ENCODE measurements around the gene FIGN. TPM values are rescaled to one million over a fixed set of nuclear protein-coding genes. Genes with fewer than 3 reads are reported as not detected.

Gene FIGN
- total RNA-seq, 2 experiments from 2014 or later: not detected

- no peak for DNase-seq
- Mint-ChIP-seq H3K4me1 (no peaks in the 10 kb centered on the region), H3K27ac (no peak overlapping the region), H3K9me3 (no peaks in the 10 kb centered on the region), H3K27me3 (no peaks in the 10 kb centered on the region), H3K4me3 (no peak overlapping the region), H3K36me3 (ENCODE audit: low read depth) (no peaks in the 10 kb centered on the region)
- POLR2A ChIA-PET: no interaction called here
- CTCF ChIA-PET: no interaction called here
Measured at GRCh38 chr2:163692081-163692480, 43.7 kb downstream of the FIGN start.

GRCh38 chr2:163690896-163691295 lies 44.9 kb downstream of the FIGN start:
- H3K4me3 Mint-ChIP-seq: no peak overlapping the region
- no peaks in the 10 kb centered on the region for H3K9me3 Mint-ChIP-seq
- ChIA-PET POLR2A (no interaction called here), CTCF (no interaction called here)
- no peaks in the 10 kb centered on the region for H3K4me1 Mint-ChIP-seq
- no peaks in the 10 kb centered on the region for H3K27me3 Mint-ChIP-seq
- no peak for DNase-seq
- no peak overlapping the region for H3K27ac Mint-ChIP-seq
- no peaks in the 10 kb centered on the region for H3K36me3 Mint-ChIP-seq (ENCODE audit: low read depth)

GRCh38 chr2:163687217-163687616 lies 48.6 kb downstream of the FIGN start:
- CTCF ChIA-PET: no interaction called here

GRCh38 chr2:163686289-163686688 lies 49.5 kb downstream of the FIGN start:
- POLR2A ChIA-PET: no interaction called here
- CTCF ChIA-PET: no interaction called here
- H3K4me1 Mint-ChIP-seq: no peaks in the 10 kb centered on the region
- no peaks in the 10 kb centered on the region for H3K27me3 Mint-ChIP-seq
- H3K36me3 Mint-ChIP-seq (ENCODE audit: low read depth): no peaks in the 10 kb centered on the region
- no peak for DNase-seq
- H3K9me3 Mint-ChIP-seq: no peaks in the 10 kb centered on the region
- H3K4me3 Mint-ChIP-seq: no peak overlapping the region
- H3K27ac Mint-ChIP-seq: no peak overlapping the region

More at GRCh38 chr2:163687217-163687616, 48.6 kb downstream of the FIGN start:
- POLR2A ChIA-PET: no interaction called here
- H3K36me3 Mint-ChIP-seq (ENCODE audit: low read depth): no peaks in the 10 kb centered on the region
- no peaks in the 10 kb centered on the region for H3K9me3 Mint-ChIP-seq
- no peaks in the 10 kb centered on the region for H3K4me1 Mint-ChIP-seq
- H3K4me3 Mint-ChIP-seq: no peak overlapping the region
- no peak for DNase-seq
- H3K27ac Mint-ChIP-seq: no peak overlapping the region
- no peaks in the 10 kb centered on the region for H3K27me3 Mint-ChIP-seq

GRCh38 chr2:163682695-163683094 lies 53.1 kb downstream of the FIGN start:
- Mint-ChIP-seq H3K36me3 (ENCODE audit: low read depth) (no peaks in the 10 kb centered on the region), H3K27me3 (no peaks in the 10 kb centered on the region), H3K27ac (no peak overlapping the region), H3K4me1 (no peaks in the 10 kb centered on the region), H3K4me3 (no peak overlapping the region), H3K9me3 (no peaks in the 10 kb centered on the region)
- CTCF ChIA-PET: no interaction called here
- POLR2A ChIA-PET: no interaction called here
- no peak for DNase-seq

GRCh38 chr2:163681745-163682144 lies 54.1 kb downstream of the FIGN start:
- H3K27me3 Mint-ChIP-seq: no peaks in the 10 kb centered on the region
- no peak for DNase-seq
- no peaks in the 10 kb centered on the region for H3K9me3 Mint-ChIP-seq
- no peak overlapping the region for H3K4me3 Mint-ChIP-seq
- ChIA-PET CTCF (no interaction called here), POLR2A (no interaction called here)
- no peak overlapping the region for H3K27ac Mint-ChIP-seq
- H3K4me1 Mint-ChIP-seq: no peaks in the 10 kb centered on the region
- H3K36me3 Mint-ChIP-seq (ENCODE audit: low read depth): no peaks in the 10 kb centered on the region

- no peaks in the 10 kb centered on the region for H3K27me3 Mint-ChIP-seq
- H3K9me3 Mint-ChIP-seq: no peaks in the 10 kb centered on the region
- no peaks in the 10 kb centered on the region for H3K36me3 Mint-ChIP-seq (ENCODE audit: low read depth)
- ChIA-PET CTCF (no interaction called here), POLR2A (no interaction called here)
- H3K4me3 Mint-ChIP-seq: no peak overlapping the region
- no peak overlapping the region for H3K27ac Mint-ChIP-seq
- no peaks in the 10 kb centered on the region for H3K4me1 Mint-ChIP-seq
- DNase-seq: no peak
Measured at GRCh38 chr2:163675388-163675787, 60.4 kb downstream of the FIGN start.

GRCh38 chr2:163673522-163673921 lies 62.3 kb downstream of the FIGN start:
- H3K9me3 Mint-ChIP-seq: no peaks in the 10 kb centered on the region
- POLR2A ChIA-PET: no interaction called here
- DNase-seq: no peak
- no peaks in the 10 kb centered on the region for H3K36me3 Mint-ChIP-seq (ENCODE audit: low read depth)
- no peak overlapping the region for H3K27ac Mint-ChIP-seq
- CTCF ChIA-PET: no interaction called here
- H3K4me3 Mint-ChIP-seq: no peak overlapping the region
- H3K27me3 Mint-ChIP-seq: no peaks in the 10 kb centered on the region
- H3K4me1 Mint-ChIP-seq: no peaks in the 10 kb centered on the region

GRCh38 chr2:163670929-163671328 lies 64.9 kb downstream of the FIGN start:
- CTCF ChIA-PET: no interaction called here
- no peak for DNase-seq
- Mint-ChIP-seq H3K27ac (no peak overlapping the region), H3K36me3 (ENCODE audit: low read depth) (no peaks in the 10 kb centered on the region), H3K9me3 (no peaks in the 10 kb centered on the region), H3K4me3 (no peak overlapping the region), H3K27me3 (no peaks in the 10 kb centered on the region), H3K4me1 (no peaks in the 10 kb centered on the region)
- POLR2A ChIA-PET: no interaction called here

GRCh38 chr2:163669506-163669905 lies 66.3 kb downstream of the FIGN start:
- Mint-ChIP-seq H3K36me3 (ENCODE audit: low read depth) (no peaks in the 10 kb centered on the region), H3K4me1 (no peaks in the 10 kb centered on the region), H3K9me3 (no peaks in the 10 kb centered on the region), H3K27ac (no peak overlapping the region), H3K27me3 (no peaks in the 10 kb centered on the region), H3K4me3 (no peak overlapping the region)
- ChIA-PET CTCF (no interaction called here), POLR2A (no interaction called here)
- no peak for DNase-seq

GRCh38 chr2:163667064-163667887 lies 68.5 kb downstream of the FIGN start:
- H3K9me3 Mint-ChIP-seq: no peaks in the 10 kb centered on the region
- no peak for DNase-seq
- H3K27me3 Mint-ChIP-seq: no peaks in the 10 kb centered on the region
- no peaks in the 10 kb centered on the region for H3K36me3 Mint-ChIP-seq (ENCODE audit: low read depth)
- CTCF ChIA-PET: no interaction called here
- POLR2A ChIA-PET: no interaction called here
- no peak overlapping the region for H3K27ac Mint-ChIP-seq
- no peaks in the 10 kb centered on the region for H3K4me1 Mint-ChIP-seq
- H3K4me3 Mint-ChIP-seq: no peak overlapping the region

GRCh38 chr2:163665817-163666216 lies 70.0 kb downstream of the FIGN start:
- ChIA-PET CTCF (no interaction called here), POLR2A (no interaction called here)
- no peak overlapping the region for H3K27ac Mint-ChIP-seq
- no peaks in the 10 kb centered on the region for H3K27me3 Mint-ChIP-seq
- no peaks in the 10 kb centered on the region for H3K4me1 Mint-ChIP-seq
- H3K9me3 Mint-ChIP-seq: no peaks in the 10 kb centered on the region
- no peaks in the 10 kb centered on the region for H3K36me3 Mint-ChIP-seq (ENCODE audit: low read depth)
- H3K4me3 Mint-ChIP-seq: no peak overlapping the region
- DNase-seq: no peak

- Mint-ChIP-seq H3K27ac (no peak overlapping the region), H3K36me3 (ENCODE audit: low read depth) (no peaks in the 10 kb centered on the region), H3K27me3 (no peaks in the 10 kb centered on the region), H3K9me3 (no peaks in the 10 kb centered on the region), H3K4me1 (no peaks in the 10 kb centered on the region), H3K4me3 (no peak overlapping the region)
- no peak for DNase-seq
- POLR2A ChIA-PET: no interaction called here
- CTCF ChIA-PET: no interaction called here
Measured at GRCh38 chr2:163665051-163665450, 70.8 kb downstream of the FIGN start.

GRCh38 chr2:163664610-163665009 lies 71.2 kb downstream of the FIGN start:
- Mint-ChIP-seq H3K9me3 (no peaks in the 10 kb centered on the region), H3K4me1 (no peaks in the 10 kb centered on the region), H3K27ac (no peak overlapping the region), H3K36me3 (ENCODE audit: low read depth) (no peaks in the 10 kb centered on the region), H3K4me3 (no peak overlapping the region), H3K27me3 (no peaks in the 10 kb centered on the region)
- POLR2A ChIA-PET: no interaction called here
- DNase-seq: no peak
- CTCF ChIA-PET: no interaction called here
